B cell (primary cell): Measurements from ENCODE around the gene CCDC112.

Experiments used
- EZH2 ChIP-seq: IDR thresholded peaks from 2 replicates; pipeline ENCODE4 v1.6.1; 2012; ENCODE audit warnings: borderline replicate concordance, low read depth, mild to moderate bottlenecking, moderate library complexity, low read length; ENCODE audit not compliant: insufficient read depth, poor library complexity, severe bottlenecking
- TF ChIP-seq, protein P1 (sequence below): fragments of 200-600 bp; IDR thresholded peaks from one replicate; pipeline ENCODE4 v1.8.0; 2022; ENCODE audit warnings: antibody characterized with exemption, mild to moderate bottlenecking

DNA sequence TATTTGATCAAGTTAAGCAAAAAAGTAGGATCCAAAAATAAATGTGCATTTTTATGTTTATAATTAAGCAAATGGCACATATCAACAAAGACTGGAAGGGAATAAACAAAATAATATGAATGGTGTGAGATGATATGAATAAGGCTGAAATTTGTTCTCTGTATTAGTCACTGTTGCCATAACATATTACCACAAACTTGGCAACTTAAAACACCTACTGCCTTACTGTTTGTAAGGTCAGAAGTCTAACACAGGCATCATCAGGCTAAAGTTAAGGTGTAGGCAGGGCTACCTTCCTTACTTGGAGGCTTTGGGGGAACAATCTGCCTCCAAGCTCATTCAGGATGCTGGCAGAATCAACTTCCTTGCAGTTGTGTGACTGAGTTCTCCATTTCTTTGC, 53.0 kb downstream of the CCDC112 start:
- no peak for TF ChIP-seq EZH2
- TF ChIP-seq, protein P1, sequence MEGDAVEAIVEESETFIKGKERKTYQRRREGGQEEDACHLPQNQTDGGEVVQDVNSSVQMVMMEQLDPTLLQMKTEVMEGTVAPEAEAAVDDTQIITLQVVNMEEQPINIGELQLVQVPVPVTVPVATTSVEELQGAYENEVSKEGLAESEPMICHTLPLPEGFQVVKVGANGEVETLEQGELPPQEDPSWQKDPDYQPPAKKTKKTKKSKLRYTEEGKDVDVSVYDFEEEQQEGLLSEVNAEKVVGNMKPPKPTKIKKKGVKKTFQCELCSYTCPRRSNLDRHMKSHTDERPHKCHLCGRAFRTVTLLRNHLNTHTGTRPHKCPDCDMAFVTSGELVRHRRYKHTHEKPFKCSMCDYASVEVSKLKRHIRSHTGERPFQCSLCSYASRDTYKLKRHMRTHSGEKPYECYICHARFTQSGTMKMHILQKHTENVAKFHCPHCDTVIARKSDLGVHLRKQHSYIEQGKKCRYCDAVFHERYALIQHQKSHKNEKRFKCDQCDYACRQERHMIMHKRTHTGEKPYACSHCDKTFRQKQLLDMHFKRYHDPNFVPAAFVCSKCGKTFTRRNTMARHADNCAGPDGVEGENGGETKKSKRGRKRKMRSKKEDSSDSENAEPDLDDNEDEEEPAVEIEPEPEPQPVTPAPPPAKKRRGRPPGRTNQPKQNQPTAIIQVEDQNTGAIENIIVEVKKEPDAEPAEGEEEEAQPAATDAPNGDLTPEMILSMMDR, result no peak
